Measurements from ENCODE around the gene SLC26A2. TPM values are rescaled to one million over a fixed set of nuclear protein-coding genes. Genes with fewer than 3 reads are reported as not detected.

The SLC26A2 gene
- total RNA-seq, 1 donor from 2014 or later, result 15.4 TPM

GRCh38 chr5:150009671-150010387 lies 49.3 kb downstream of the SLC26A2 start:
- H3K9me3 Mint-ChIP-seq, result peaks cover 6% of the 10 kb centered on the region
- H3K27me3 Mint-ChIP-seq (ENCODE audit: low read depth), result no peaks in the 10 kb centered on the region
- no peak for DNase-seq (ENCODE audit: low spot score in 2 of 2, unreplicated experiment in 2 of 2)
- peak overlapping the region; percentile 70 for H3K27ac Mint-ChIP-seq
- no peaks in the 10 kb centered on the region for H3K4me1 Mint-ChIP-seq
- peaks cover 45% of the 10 kb centered on the region for H3K36me3 Mint-ChIP-seq
- no peak overlapping the region for H3K4me3 Mint-ChIP-seq
- TF ChIP-seq CTCF (IDR thresholded peaks at IDR 0.05; ENCODE audit: unreplicated experiment), result no peak

GRCh38 chr5:150013931-150014330 lies 53.4 kb downstream of the SLC26A2 start:
- Mint-ChIP-seq H3K4me1 (no peaks in the 10 kb centered on the region), H3K4me3 (no peak overlapping the region), H3K36me3 (peaks cover 65% of the 10 kb centered on the region), H3K9me3 (peaks cover 18% of the 10 kb centered on the region), H3K27me3 (ENCODE audit: low read depth) (no peaks in the 10 kb centered on the region), H3K27ac (no peak overlapping the region)
- no peak for DNase-seq (ENCODE audit: low spot score in 2 of 2, unreplicated experiment in 2 of 2)
- TF ChIP-seq CTCF (IDR thresholded peaks at IDR 0.05; ENCODE audit: unreplicated experiment), result no peak

- no peak for DNase-seq (ENCODE audit: low spot score in 2 of 2, unreplicated experiment in 2 of 2)
- TF ChIP-seq CTCF (IDR thresholded peaks at IDR 0.05; ENCODE audit: unreplicated experiment), result no peak
- H3K4me1 Mint-ChIP-seq, result no peaks in the 10 kb centered on the region
- peaks cover 70% of the 10 kb centered on the region for H3K36me3 Mint-ChIP-seq
- H3K9me3 Mint-ChIP-seq, result peaks cover 18% of the 10 kb centered on the region
- H3K27ac Mint-ChIP-seq, result no peak overlapping the region
- H3K4me3 Mint-ChIP-seq, result no peak overlapping the region
- H3K27me3 Mint-ChIP-seq (ENCODE audit: low read depth), result no peaks in the 10 kb centered on the region
Measured at GRCh38 chr5:150014456-150014855, 53.9 kb downstream of the SLC26A2 start.

- H3K4me3 Mint-ChIP-seq, result no peak overlapping the region
- no peak for TF ChIP-seq CTCF (IDR thresholded peaks at IDR 0.05; ENCODE audit: unreplicated experiment)
- DNase-seq (ENCODE audit: low spot score in 2 of 2, unreplicated experiment in 2 of 2), result no peak
- H3K4me1 Mint-ChIP-seq, result no peaks in the 10 kb centered on the region
- H3K27me3 Mint-ChIP-seq (ENCODE audit: low read depth), result no peaks in the 10 kb centered on the region
- H3K9me3 Mint-ChIP-seq, result peaks cover 18% of the 10 kb centered on the region
- peaks cover 72% of the 10 kb centered on the region for H3K36me3 Mint-ChIP-seq
- H3K27ac Mint-ChIP-seq, result no peak overlapping the region
Measured at GRCh38 chr5:150015415-150015814, 54.9 kb downstream of the SLC26A2 start.

- Mint-ChIP-seq H3K36me3 (peaks cover 69% of the 10 kb centered on the region), H3K27ac (no peak overlapping the region), H3K27me3 (ENCODE audit: low read depth) (no peaks in the 10 kb centered on the region), H3K4me3 (no peak overlapping the region), H3K9me3 (peaks cover 18% of the 10 kb centered on the region), H3K4me1 (no peaks in the 10 kb centered on the region)
- no peak for DNase-seq (ENCODE audit: low spot score in 2 of 2, unreplicated experiment in 2 of 2)
- no peak for TF ChIP-seq CTCF (IDR thresholded peaks at IDR 0.05; ENCODE audit: unreplicated experiment)
Measured at GRCh38 chr5:150016537-150016936, 56.0 kb downstream of the SLC26A2 start.
